ENCODE measurements around the gene ME2.
"Not testable (repeated sequence)": the region's sequence is repeated elsewhere in the genome, so short reads cannot be mapped to it uniquely, and the experiment has no call there.

The ME2 gene

DNA sequence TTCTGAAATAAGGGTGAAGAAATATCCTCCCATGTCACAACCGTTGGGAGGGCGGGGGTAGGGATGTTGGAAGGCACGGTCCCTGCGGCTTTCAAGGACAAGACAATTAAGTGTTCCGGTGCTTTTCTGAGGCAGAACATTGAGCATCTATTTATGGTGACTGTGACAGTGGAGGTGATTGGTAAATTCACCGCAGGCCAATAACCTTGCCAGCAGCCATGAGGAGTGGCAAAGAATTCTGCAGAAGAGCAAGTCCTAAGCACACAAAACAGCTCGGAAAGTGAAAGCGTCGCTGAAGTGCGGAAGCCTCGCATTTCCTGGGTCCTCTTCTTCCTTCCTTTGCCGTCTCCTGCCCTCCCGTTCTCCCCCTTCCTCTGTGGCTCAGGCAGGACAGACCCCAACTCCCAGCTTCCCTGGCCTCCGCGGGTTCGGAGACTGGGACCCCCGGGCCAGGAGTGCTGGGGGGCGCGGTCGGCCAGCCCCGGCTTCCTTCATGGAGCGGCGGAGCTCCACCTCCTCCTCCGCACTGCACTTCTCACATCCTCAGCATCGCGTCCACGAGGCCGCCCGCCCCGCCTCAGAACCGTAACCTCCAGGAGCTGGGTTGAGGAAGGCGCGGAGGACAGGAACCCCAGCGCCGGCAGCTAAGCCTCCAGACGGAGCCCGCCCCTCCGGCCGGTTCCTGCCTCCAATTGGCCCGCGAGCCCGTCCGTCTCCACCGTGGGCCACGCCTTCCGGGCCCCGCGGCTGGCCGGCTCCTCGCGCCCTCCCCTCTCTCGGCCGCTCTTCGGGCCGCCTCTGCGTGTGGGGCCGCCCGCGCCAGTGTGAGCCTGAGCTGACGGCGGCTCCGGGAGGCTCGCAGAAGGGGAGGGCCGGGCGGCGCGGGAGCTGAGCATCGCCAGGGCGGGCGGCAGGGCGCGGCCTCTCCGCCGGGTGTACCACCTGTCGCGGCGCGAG lies at the start of gene ME2:
Gene ME2, plus strand, starts transcription at position 774 of the 957 bp plus-strand sequence. CDS start 16,703 bp downstream, outside the sequence.
- DNase-seq, result peak; percentile 89

DNA sequence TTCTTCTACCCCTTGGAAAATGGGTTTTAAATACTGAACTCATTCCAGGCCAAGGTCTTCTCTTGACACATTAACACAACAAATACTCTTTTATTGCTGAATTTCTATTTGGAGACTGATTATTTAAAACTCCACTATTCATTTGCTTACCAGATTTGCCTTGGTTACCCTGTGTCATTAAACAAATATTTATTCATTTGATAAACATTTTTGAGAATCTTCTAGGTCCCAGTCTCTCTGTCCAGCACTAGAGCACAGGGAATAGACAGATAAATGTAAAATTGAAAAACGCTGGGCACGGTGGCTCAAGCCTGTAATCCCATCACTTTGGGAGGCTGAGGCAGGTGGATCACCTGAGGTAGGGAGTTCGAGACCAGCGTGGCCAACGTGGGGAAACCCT lies 49.3 kb upstream of the ME2 start:
- no peak for DNase-seq

DNA sequence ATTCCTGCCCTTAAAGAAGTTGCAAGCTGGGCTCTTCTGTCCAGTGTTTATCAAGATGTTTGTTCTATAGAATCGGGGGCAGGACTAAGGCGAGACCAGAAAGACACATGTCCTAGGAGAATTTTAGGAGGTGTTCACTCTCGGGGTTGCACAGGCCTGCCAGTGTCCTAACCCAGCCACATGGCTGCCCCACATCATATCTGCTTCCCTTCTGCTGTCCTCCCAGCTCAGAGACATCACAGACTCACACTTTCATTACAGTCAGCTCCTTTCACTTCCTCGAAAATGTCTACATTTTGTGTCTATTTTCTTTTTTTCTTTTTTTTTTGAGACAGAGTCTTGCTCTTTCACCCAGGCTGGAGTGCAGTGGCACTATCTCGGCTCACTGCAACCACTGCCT lies 48.4 kb upstream of the ME2 start:
- DNase-seq, result no peak

DNA sequence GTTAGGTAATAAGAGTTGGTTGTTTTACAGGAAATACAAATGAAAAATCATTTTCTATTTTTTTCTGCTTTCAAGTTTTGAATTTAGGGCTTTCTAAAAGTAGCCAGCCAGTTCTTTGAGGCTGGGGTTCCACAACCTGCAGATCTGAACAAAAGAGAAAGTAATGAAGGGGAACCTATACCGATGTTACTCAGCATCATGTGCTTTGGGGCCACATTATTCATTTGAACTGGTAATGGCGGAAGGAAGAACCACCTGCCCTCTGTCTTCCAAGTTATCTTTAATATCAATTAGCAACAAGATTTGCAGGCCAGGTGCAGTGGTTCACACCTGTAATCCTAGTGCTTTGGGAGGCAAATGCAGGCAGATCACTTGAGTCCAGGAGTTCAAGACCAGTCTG lies 46.2 kb upstream of the ME2 start:
- no peak for DNase-seq

DNA sequence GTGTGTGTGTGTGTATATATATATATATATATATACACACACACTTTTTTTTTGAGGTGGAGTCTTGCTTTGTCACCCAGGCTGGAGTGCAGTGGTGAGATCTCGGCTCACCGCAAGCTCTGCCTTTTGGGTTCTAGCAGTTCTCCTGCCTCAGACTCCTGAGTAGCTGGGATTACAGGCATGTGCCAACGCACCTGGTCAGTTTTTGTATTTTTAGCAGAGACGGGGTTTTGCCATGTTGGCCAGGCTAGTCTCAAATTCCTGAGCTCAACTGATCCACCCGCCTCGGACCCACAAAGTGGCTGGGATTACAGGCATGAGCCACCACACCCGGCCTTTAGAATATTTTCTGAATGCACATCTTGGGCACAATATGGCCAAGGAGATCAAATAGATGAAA lies 45.4 kb upstream of the ME2 start:
- DNase-seq, result not testable (repeated sequence)

- no peak for DNase-seq
These were observed 42.4 kb upstream of the ME2 start for GRCh38 chr18:50836521-50836957.

DNA sequence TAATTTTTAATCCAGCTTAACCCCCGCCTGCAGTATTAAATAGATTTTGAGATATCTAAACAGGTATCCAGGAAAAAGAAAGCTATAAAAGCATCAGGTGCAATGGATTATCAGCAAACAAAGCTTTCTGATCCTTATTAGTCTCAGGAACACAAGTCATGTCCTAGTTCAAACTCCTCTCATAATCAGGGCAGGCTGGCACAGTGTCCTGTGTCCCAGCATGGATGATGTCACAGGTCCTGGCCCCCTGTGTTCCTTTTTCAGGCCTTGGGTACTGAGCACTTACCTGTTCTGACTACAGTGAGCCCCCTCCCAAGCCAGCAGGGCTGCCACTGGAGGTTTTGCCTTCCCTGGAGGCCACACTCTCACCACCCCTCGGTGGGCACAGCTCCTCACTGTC lies 39.6 kb upstream of the ME2 start:
- DNase-seq, result no peak

- no peak for DNase-seq
These were observed 38.9 kb upstream of the ME2 start for GRCh38 chr18:50839996-50840395.

DNA sequence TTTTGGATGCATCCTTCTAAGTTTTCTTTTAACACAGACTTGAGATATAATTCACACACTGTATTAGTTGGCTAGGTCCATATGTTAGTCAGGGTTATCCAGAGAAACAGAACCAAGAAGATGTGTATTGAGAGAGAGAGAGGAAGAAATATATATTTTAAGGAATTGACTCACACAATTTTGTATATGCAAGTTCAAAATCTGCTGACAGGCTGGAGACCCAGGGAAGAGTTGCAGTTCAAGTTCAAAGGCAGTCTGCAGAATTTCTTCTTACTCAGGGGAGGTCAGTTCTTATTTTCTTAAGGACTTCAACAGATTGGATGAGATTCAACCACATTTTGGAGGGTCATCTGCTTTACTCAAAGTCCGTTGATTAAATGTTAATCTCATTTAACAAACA lies 36.1 kb upstream of the ME2 start:
- DNase-seq, result no peak

- no peak for DNase-seq
These were observed 34.4 kb upstream of the ME2 start for GRCh38 chr18:50844554-50844953.

DNA sequence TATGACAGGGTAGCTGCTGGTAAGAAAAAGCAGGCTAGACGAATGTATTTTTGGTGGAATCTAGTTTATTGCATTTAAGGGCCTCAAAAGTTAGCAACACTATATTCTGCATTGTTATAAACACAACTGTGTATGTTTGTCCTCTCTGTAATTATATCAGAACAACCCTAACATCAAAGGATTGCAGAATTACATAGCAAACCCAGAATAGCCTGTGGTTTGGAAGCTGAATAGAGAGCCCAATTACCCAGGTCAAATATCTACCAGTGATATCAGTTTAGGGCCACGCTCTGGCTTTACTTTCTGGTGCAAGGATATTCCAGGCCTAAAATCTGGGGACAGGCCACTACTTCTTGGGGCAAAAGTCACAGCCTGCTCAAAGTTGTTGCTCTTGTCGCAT lies 34.0 kb upstream of the ME2 start:
- DNase-seq, result no peak

GRCh38 chr18:50847192-50847591 lies 31.7 kb upstream of the ME2 start:
- no peak for DNase-seq

GRCh38 chr18:50848061-50848551 lies 30.8 kb upstream of the ME2 start:
- DNase-seq, result no peak

GRCh38 chr18:50848991-50849390 lies 29.9 kb upstream of the ME2 start:
- no peak for DNase-seq

DNA sequence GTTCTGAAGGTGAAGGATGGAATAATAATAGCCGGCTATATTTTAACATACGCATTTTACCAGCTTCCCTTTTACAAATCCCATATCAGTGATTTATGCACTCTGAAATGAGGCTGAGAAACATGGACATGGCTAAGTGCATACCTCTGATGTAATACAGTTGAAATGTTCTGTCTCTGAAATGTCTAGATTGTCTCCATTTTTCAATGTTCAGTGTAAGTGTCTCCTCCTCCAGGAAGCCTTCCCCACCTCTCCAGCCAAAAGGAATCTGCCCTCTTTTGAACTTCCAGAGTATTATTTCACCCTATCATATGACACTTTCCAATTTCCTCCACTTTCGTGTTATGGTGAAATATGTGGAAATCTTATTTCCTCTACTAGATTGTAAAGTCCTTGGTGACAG lies 29.5 kb upstream of the ME2 start:
- no peak for DNase-seq

DNA sequence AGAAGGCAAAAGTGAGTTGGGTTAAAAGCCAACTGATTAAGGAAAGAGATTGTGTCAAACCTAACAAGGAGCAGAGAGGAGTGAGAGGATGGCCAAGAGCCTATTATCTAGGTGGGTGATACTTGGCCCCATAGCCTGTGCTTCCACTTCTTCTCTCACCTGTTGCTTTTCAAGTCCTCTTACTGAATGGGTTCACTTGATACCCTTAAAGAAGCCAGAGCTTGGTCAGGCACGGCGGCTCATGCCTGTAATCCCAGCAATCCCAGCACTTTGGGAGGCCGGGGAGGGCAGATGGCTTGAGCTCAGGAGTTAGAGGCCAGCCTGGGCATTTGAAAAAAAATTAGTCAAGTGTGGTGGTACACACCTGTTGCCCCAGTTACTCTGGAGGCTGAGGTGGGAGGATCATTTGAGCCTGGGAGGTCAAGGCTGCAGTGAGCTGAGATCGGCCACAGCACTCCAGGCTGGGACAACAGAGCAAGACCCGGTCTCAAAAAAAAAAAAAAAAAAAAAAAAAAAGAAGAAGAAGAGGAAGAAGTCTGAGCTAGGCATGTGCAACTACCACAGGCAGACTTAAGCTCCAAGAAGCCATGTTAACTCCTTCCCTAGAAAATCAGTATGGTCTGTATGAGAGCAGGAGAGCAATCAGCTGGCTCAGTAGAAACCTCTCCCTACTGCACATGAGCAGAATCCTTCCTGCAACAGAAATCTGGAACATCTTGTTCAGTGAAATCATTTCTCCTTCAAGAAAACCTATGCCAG lies 28.4 kb upstream of the ME2 start:
- no peak for DNase-seq

DNA sequence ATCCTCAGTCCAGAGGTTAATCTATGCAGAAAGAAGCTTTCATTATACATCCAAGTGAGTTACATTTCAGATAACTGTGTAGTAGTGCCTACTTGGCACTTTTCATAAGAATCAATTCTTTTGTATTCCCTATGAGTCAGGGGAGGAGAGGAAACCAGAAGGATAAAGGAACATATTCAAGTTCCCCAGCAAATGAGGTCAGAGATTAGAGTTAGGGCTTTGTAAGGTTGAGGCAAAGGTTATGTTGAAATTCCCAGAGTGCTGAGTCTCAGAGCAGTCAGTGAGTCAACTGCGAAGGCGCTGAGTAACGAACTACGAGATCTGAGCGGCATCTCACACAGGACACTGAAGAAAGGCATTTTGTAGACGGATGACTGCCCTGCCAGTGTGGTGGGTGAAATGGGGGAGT lies 25.1 kb upstream of the ME2 start:
- no peak for DNase-seq

DNA sequence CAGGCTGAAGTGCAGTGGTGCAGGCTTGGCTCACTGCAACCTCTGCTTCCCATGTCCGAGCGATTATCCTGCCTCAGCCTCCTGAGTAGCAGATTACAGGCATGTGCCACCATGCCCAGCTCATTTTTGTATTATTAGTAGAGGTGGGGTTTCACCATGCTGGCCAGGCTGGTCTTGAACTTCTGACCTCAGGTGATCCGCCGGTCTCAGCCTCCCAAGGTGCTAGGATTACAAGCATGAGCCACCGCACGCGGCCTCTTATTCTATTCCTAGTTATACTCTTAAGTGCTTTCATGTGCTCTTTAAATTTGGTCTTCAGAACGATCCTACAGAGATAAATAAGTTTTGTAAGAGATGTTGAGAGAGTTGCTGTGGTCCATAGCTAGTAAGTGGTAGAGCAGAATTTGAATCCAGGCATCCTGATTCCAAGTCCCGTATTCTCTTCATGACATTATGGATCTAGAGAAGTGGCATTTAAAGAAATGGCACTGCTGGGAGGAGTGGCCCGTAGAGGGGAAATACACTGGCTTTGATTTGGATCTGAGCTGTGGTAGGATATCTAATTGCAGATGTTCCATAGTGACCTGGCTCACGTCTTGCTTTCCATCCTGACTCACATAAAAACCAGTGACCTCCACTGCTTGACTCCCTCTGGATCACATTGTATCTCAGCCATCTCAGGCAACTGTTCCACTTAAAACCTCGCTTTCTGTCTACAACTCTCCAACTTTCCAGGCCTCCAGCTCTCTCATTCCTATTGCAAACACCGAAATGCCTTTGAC lies 22.8 kb upstream of the ME2 start:
- DNase-seq, result no peak

DNA sequence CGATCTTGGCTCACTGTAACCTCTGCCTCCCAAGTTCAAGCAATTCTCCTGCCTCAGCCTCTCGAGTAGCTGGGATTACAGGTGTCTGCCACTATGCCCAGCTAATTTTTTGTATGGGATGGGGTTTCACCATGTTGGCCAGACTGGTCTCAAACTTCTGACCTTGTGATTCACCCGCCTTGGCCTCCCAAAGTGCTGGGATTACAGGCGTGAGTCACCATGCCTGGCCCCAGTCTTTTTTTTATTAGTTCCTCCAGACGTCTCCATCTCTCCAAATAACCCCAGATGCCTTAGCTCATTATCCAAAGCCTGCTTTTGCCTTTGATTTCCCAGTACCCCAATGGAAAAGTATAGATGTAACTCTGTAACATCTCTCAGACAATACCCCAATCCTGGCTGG lies 21.8 kb upstream of the ME2 start:
- not testable (repeated sequence) for DNase-seq

GRCh38 chr18:50857694-50858093 lies 21.2 kb upstream of the ME2 start:
- DNase-seq, result no peak

DNA sequence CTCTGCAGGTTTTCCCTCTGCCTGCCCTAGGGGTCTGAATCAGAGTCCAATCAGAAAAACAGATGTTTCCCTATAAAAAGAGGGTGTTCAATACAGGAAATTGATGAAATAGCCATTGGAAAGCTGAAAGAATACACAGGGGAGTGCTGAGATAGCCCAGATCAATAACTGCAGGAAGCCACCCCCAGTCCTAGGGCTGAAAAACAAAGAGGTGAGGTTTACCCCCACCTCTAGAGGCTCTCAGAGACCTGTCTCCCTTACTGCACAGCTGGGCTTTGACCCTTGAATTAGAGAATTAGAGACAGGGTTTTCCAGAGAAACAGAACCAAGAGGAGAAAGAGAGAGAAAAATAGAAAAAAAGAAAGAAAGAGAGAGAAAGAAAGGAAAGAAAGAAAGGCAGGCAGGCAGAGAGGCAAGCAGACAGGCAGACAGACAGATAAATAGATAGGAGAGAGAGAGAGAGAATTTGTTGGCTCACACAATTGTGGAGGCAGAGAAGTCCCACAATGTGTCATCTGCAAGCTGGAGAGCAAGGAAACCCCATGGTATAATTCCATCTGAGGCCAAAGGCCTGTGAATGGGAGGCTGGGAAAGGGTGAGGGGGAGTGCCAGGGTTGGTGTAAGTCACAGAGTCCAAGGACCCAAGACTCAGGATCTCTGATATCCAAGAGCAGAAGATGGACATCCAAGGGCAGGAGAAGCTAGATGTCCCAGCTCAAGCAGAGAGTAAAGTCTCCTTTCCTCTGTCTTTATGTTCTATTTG lies 18.9 kb upstream of the ME2 start:
- no peak for DNase-seq

DNA sequence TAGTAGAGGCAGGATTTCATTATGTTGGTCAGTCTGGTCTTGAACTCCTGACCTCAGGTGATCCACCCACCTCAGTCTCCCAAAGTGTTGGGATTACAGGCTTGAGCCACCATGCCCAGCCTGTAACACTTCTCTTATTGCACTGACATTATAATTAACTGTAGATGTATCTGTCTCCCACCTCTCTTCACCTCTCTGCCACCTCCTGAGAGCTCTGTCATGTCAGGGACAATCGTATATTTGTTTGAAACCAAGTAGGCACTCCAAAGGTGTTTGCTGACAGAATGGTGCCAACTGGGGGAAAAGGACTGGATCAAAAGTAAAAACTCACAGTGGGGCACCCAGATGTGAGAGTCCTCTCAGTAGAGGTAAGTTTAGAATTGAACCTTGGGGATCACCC lies 17.3 kb upstream of the ME2 start:
- no peak for DNase-seq

All from NCI-H1105 treated with DMSO at 0.1 percent for 48 hours (cell line).